HCT116 (cell line): ENCODE measurements around the gene GABARAP. TPM values are rescaled to one million over a fixed set of nuclear protein-coding genes. Genes with fewer than 3 reads are reported as not detected.

ENCODE experiments used
- ATAC-seq: fragments of 200-7000 bp; cut with Tn5 transposase; 2 replicates; pipeline ENCODE4 v1.9.1; 2020; ENCODE audit warnings: mild to moderate bottlenecking, moderate library complexity
- BruUV-seq: library from RNA; stranded (reverse); fragments of 400-500 nt; replicated peaks from 2 replicates; lab custom pipeline; 2021; lab: Mats Ljungman, UMichigan
- CTCF ChIA-PET: fragments of 300-600 bp; sonication (Branson Sonifier 250); formaldehyde crosslinking; loops from one replicate; lab custom pipeline; 2021; ENCODE audit warnings: antibody characterized with exemption; lab: Charles Lee
- POLR2A ChIA-PET: fragments of 300-600, 350-600 bp; sonication (Branson Sonifier 250); formaldehyde crosslinking; loops from one replicate; lab custom pipeline; 2021; ENCODE audit warnings: antibody characterized with exemption; lab: Charles Lee
- RAD21 ChIA-PET, 2 experiments: fragments of 300-600 bp; sonication (Branson Sonifier 250); formaldehyde crosslinking; loops; one replicate each; lab custom pipeline; 2023; ENCODE audit warnings: low total read pairs in 2 of 2; ENCODE audit not compliant: uncharacterized antibody in 2 of 2, unreplicated experiment in 2 of 2, low non-redundant PET in 1 of 2; lab: Charles Lee
- DNase-seq: peaks from one replicate; pipeline ENCODE4 v3.0.0-alpha.2; 2010; ENCODE audit warnings: low read depth, low spot score
- H2AFZ ChIP-seq: fragments of 200-600 bp; shearing (Covaris generic), sonication (generic); 2 replicates; pipeline ENCODE4 v1.6.1; 2017; ENCODE audit warnings: low read depth, mixed run types, mixed read lengths, antibody characterized with exemption, low read length; ENCODE audit not compliant: poor library complexity, severe bottlenecking
- H3K27ac ChIP-seq: 2 replicates; pipeline ENCODE4 v1.5.1; 2012; ENCODE audit warnings: low read depth, low read length
- H3K27me3 ChIP-seq: fragments of 200-600 bp; sonication (generic); 2 replicates; pipeline ENCODE4 v1.6.1; 2016; ENCODE audit warnings: mixed run types, low read length, mixed read lengths; ENCODE audit not compliant: insufficient read depth
- H3K36me3 ChIP-seq, 2 experiments: fragments of 200-500 bp in 1 of 2; fragments of 200-600 bp in 1 of 2; sonication (Bioruptor generic) in 1 of 2; sonication (generic) in 1 of 2; 2 replicates each; pipeline versions ENCODE4 v1.5.1 to v1.6.1; 2014 to 2016; ENCODE audit warnings: low read length in 2 of 2, inconsistent platforms in 1 of 2, mixed read lengths in 1 of 2, mixed run types in 1 of 2; ENCODE audit not compliant: insufficient read depth in 2 of 2, control insufficient read depth in 1 of 2
- H3K4me1 ChIP-seq, 2 experiments: fragments of 200-600 bp in 1 of 2; sonication (generic) in 1 of 2; 2 replicates each; pipeline versions ENCODE4 v1.5.1 to v1.6.1; 2012 to 2017; ENCODE audit warnings: low read length in 2 of 2, inconsistent platforms in 1 of 2, mild to moderate bottlenecking in 1 of 2, mixed read lengths in 1 of 2, mixed run types in 1 of 2, moderate library complexity in 1 of 2; ENCODE audit not compliant: insufficient read depth in 2 of 2, control insufficient read depth in 1 of 2
- H3K4me2 ChIP-seq: fragments of 200-600 bp; sonication (generic); 2 replicates; pipeline ENCODE4 v1.6.1; 2017; ENCODE audit warnings: mixed run types, low read length, mixed read lengths
- H3K4me3 ChIP-seq, 2 experiments: fragments of 200-600 bp in 1 of 2; sonication (generic) in 1 of 2; replicated peaks in 1 of 2; 2 replicates each; pipeline ENCODE4 v1.5.1; 2011 to 2016; ENCODE audit warnings: low read length in 2 of 2, control low read depth in 1 of 2, low read depth in 1 of 2, mild to moderate bottlenecking in 1 of 2, mixed read lengths in 1 of 2, mixed run types in 1 of 2
- H3K79me2 ChIP-seq: fragments of 200-600 bp; sonication (generic); 2 replicates; pipeline ENCODE4 v1.6.1; 2017; ENCODE audit warnings: mild to moderate bottlenecking, mixed run types, low read length, moderate library complexity, mixed read lengths; ENCODE audit not compliant: insufficient read depth
- H3K9ac ChIP-seq: fragments of 200-600 bp; sonication (generic); 2 replicates; pipeline ENCODE4 v1.6.1; 2016; ENCODE audit warnings: low read length, mixed read lengths
- H3K9me2 ChIP-seq: fragments of 200-600 bp; sonication (generic), shearing (Covaris generic); 2 replicates; pipeline ENCODE4 v1.6.1; 2017; ENCODE audit warnings: mixed run types, mild to moderate bottlenecking, moderate library complexity; ENCODE audit not compliant: insufficient read depth
- H3K9me3 ChIP-seq, 2 experiments: fragments of 200-500 bp in 1 of 2; fragments of 200-600 bp in 1 of 2; sonication (Bioruptor generic) in 1 of 2; sonication (generic) in 1 of 2; 2 replicates each; pipeline ENCODE4 v1.6.1; 2014 to 2017; ENCODE audit warnings: low read length in 2 of 2, mixed read lengths in 2 of 2, inconsistent platforms in 1 of 2, low read depth in 1 of 2, mild to moderate bottlenecking in 1 of 2, mixed run types in 1 of 2, moderate library complexity in 1 of 2; ENCODE audit not compliant: control insufficient read depth in 1 of 2, insufficient read depth in 1 of 2
- H4K20me1 ChIP-seq: fragments of 200-600 bp; sonication (generic), shearing (Covaris generic); 2 replicates; pipeline ENCODE4 v1.6.1; 2017; ENCODE audit warnings: mixed run types, mild to moderate bottlenecking, moderate library complexity; ENCODE audit not compliant: insufficient read depth
- CBX3 ChIP-seq: IDR thresholded peaks from 2 replicates; pipeline ENCODE4 v1.6.1; 2012; ENCODE audit warnings: low read depth
- CEBPB ChIP-seq: IDR thresholded peaks from 2 replicates; pipeline ENCODE4 v1.6.1; 2012; ENCODE audit warnings: low read depth
- EGR1 ChIP-seq: IDR thresholded peaks from 2 replicates; pipeline ENCODE4 v1.6.1; 2012; ENCODE audit warnings: low read depth
- ELF1 ChIP-seq: IDR thresholded peaks from 2 replicates; pipeline ENCODE4 v1.6.1; 2012; ENCODE audit warnings: low read depth, borderline replicate concordance
- EZH2 ChIP-seq: fragments of 200-600 bp; sonication (generic); IDR thresholded peaks from 2 replicates; pipeline ENCODE4 v1.6.1; 2017; ENCODE audit warnings: antibody characterized with exemption, mixed run types
- FOSL1 ChIP-seq: IDR thresholded peaks from 2 replicates; pipeline ENCODE4 v1.6.1; 2012; ENCODE audit warnings: low read depth
- JUND ChIP-seq: IDR thresholded peaks from 2 replicates; pipeline ENCODE4 v1.6.1; 2012
- POLR2AphosphoS5 ChIP-seq: IDR thresholded peaks from 2 replicates; pipeline ENCODE4 v1.6.1; 2011; ENCODE audit warnings: mild to moderate bottlenecking, low read depth, low read length, moderate library complexity
- SP1 ChIP-seq: IDR thresholded peaks from 2 replicates; pipeline ENCODE4 v1.6.1; 2012; ENCODE audit warnings: low read depth
- SRF ChIP-seq: IDR thresholded peaks from 2 replicates; pipeline ENCODE4 v1.6.1; 2012; ENCODE audit warnings: low read depth
- TCF7L2 ChIP-seq: IDR thresholded peaks from 2 replicates; pipeline ENCODE4 v1.7.0; 2011; ENCODE audit warnings: borderline replicate concordance, inconsistent platforms; ENCODE audit not compliant: insufficient read depth, insufficient read length; ENCODE audit errors: extremely low read depth
- YY1 ChIP-seq: IDR thresholded peaks from 2 replicates; pipeline ENCODE4 v1.6.1; 2011; ENCODE audit warnings: low read length, low read depth, moderate library complexity, mild to moderate bottlenecking; ENCODE audit not compliant: insufficient replicate concordance; ENCODE audit errors: extremely low read depth
- ZFX ChIP-seq: fragments of 450-650 bp; IDR thresholded peaks from 2 replicates; pipeline ENCODE4 v1.6.1; 2017
- ZNF274 ChIP-seq: fragments of 200-500 bp; sonication (Bioruptor generic); IDR thresholded peaks from 2 replicates; pipeline ENCODE4 v1.6.1; 2014; ENCODE audit warnings: mild to moderate bottlenecking, low read depth, low read length, inconsistent platforms
- intact Hi-C: fragments of 100-400 bp; cut with micrococcal nuclease; formaldehyde crosslinking; loops from 2 replicates; pipeline ENCODE4 v1.10.0; 2022
- total RNA-seq: library from RNA; stranded (reverse); gene quantifications from one replicate; pipeline ENCODE4 v1.2.1, GENCODE V29; 2021; ENCODE audit not compliant: unreplicated experiment
- TF ChIP-seq, protein P1 (sequence below): IDR thresholded peaks from 2 replicates; pipeline ENCODE4 v1.6.1; 2012; ENCODE audit warnings: low read depth
- TF ChIP-seq, protein P2 (sequence below): IDR thresholded peaks from 2 replicates; pipeline ENCODE4 v1.6.1; 2011; ENCODE audit warnings: mild to moderate bottlenecking, low read length, moderate library complexity; ENCODE audit not compliant: insufficient replicate concordance; ENCODE audit errors: extremely low read depth

Gene GABARAP
- total RNA-seq, 1 experiment from 2014 or later: 287 TPM

DNA sequence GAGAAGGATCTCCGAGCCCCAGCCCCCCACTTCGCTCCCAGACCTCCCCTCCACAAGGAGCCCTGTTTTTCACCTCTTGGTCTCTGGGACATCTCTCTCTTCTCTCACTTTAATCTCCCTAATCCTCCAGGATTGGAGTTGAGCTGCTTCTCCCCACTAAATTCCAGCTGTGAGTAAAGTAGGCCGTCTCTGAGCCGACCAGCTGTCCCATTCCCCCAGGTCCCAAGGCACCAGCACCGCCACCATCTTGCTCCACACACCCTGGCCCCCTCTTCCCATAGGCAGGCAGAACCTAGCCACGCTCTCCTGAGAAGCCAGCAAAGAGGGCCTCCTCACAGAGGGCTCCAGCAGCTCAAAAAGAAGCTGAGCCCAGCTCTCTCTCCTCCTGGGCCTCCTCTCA, 23.5 kb downstream of the GABARAP start:
- no peaks in the 10 kb centered on the region for H3K27me3 ChIP-seq
- H3K27ac ChIP-seq: peak overlapping the region; percentile 99
- CTCF ChIA-PET: no interaction called here
- H3K9me3 ChIP-seq: no peaks in the 10 kb centered on the region
- H3K36me3 ChIP-seq: peaks cover 13 to 28% of the 10 kb centered on the region in 2 experiments; a peak in 3 of 4 replicates
- ATAC-seq (no peak), DNase-seq (no peak)
- RAD21 ChIA-PET: no interaction called here
- H2AFZ ChIP-seq: no peak overlapping the region
- peaks cover 30% of the 10 kb centered on the region for H3K79me2 ChIP-seq
- H3K4me1 ChIP-seq: peaks cover 14 to 67% of the 10 kb centered on the region in 2 experiments; a peak in 3 of 4 replicates
- intact Hi-C loops: no loop called here
- H3K4me3 ChIP-seq: no peak overlapping the region
- peak overlapping the region; percentile 96 for H3K4me2 ChIP-seq
- POLR2A ChIA-PET: interaction anchor here (1.4 to 3.2 kb wide), 5 partner anchors 16 to 111 kb away, joined by 7 to 19 read pairs (median 13); partner anchors contain the start of genes DVL2 and GABARAP
- TF ChIP-seq, protein P1, sequence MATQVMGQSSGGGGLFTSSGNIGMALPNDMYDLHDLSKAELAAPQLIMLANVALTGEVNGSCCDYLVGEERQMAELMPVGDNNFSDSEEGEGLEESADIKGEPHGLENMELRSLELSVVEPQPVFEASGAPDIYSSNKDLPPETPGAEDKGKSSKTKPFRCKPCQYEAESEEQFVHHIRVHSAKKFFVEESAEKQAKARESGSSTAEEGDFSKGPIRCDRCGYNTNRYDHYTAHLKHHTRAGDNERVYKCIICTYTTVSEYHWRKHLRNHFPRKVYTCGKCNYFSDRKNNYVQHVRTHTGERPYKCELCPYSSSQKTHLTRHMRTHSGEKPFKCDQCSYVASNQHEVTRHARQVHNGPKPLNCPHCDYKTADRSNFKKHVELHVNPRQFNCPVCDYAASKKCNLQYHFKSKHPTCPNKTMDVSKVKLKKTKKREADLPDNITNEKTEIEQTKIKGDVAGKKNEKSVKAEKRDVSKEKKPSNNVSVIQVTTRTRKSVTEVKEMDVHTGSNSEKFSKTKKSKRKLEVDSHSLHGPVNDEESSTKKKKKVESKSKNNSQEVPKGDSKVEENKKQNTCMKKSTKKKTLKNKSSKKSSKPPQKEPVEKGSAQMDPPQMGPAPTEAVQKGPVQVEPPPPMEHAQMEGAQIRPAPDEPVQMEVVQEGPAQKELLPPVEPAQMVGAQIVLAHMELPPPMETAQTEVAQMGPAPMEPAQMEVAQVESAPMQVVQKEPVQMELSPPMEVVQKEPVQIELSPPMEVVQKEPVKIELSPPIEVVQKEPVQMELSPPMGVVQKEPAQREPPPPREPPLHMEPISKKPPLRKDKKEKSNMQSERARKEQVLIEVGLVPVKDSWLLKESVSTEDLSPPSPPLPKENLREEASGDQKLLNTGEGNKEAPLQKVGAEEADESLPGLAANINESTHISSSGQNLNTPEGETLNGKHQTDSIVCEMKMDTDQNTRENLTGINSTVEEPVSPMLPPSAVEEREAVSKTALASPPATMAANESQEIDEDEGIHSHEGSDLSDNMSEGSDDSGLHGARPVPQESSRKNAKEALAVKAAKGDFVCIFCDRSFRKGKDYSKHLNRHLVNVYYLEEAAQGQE: no peak
- TF ChIP-seq ELF1 (no peak), ZFX (no peak), EGR1 (no peak), EZH2 (no peak), SRF (no peak), TCF7L2 (no peak), CBX3 (no peak), CEBPB (no peak), FOSL1 (no peak), ZNF274 (no peak), JUND (no peak), YY1 (no peak), SP1 (no peak), POLR2AphosphoS5 (no peak)
- TF ChIP-seq, protein P2, sequence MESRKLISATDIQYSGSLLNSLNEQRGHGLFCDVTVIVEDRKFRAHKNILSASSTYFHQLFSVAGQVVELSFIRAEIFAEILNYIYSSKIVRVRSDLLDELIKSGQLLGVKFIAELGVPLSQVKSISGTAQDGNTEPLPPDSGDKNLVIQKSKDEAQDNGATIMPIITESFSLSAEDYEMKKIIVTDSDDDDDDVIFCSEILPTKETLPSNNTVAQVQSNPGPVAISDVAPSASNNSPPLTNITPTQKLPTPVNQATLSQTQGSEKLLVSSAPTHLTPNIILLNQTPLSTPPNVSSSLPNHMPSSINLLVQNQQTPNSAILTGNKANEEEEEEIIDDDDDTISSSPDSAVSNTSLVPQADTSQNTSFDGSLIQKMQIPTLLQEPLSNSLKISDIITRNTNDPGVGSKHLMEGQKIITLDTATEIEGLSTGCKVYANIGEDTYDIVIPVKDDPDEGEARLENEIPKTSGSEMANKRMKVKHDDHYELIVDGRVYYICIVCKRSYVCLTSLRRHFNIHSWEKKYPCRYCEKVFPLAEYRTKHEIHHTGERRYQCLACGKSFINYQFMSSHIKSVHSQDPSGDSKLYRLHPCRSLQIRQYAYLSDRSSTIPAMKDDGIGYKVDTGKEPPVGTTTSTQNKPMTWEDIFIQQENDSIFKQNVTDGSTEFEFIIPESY: no peak
- H4K20me1 ChIP-seq: no peaks in the 10 kb centered on the region
- no peak overlapping the region for H3K9ac ChIP-seq
- no TSS peak for BruUV-seq
- H3K9me2 ChIP-seq: no peaks in the 10 kb centered on the region
